Urinary bladder (tissue), 4 donors: ENCODE measurements around the gene MCC. TPM values are rescaled to one million over a fixed set of nuclear protein-coding genes. Genes with fewer than 3 reads are reported as not detected.

Source experiments
- DNase-seq: peaks from one replicate; pipeline ENCODE4 v3.0.0-alpha.2; 2015; ENCODE audit errors: extremely low spot score
- H3K27ac ChIP-seq: one replicate; pipeline ENCODE4 v1.5.1; 2013; ENCODE audit warnings: low read depth, mild to moderate bottlenecking, moderate library complexity
- H3K36me3 ChIP-seq: one replicate; pipeline ENCODE4 v1.6.1; 2013; ENCODE audit warnings: mild to moderate bottlenecking, moderate library complexity; ENCODE audit not compliant: insufficient read depth
- H3K4me1 ChIP-seq: one replicate; pipeline ENCODE4 v1.6.1; 2013; ENCODE audit warnings: mild to moderate bottlenecking, moderate library complexity; ENCODE audit not compliant: insufficient read depth
- H3K4me3 ChIP-seq: one replicate; pipeline ENCODE4 v1.5.1; 2013; ENCODE audit warnings: low read depth, low read length
- WGBS: extraction: QIAGEN DNeasy Blood & Tissue Kit; methylation state at CpG from one replicate; pipeline ENCODE4 v1.1.7; 2013; 5-methylcytosine and 5-hydroxymethylcytosine counted together
- polyA plus RNA-seq: library from polyadenylated mRNA; stranded (reverse); fragments of 200-250 nt; gene quantifications from one replicate; pipeline ENCODE4 v1.2.3, GENCODE V29; 2013
- total RNA-seq: library from RNA; depleted of rRNA; stranded (reverse); fragments of >200 nt; gene quantifications from one replicate; pipeline ENCODE4 v1.2.3, GENCODE V29; 2014
- donor health status: healthy with polysubstance abuse.
- donor health status: healthy.

Gene MCC
- total and polyA plus RNA-seq, 2 donors: 17.2 to 60.7 TPM

GRCh38 chr5:113140837-113141671 lies 347.2 kb downstream of the MCC start:
- 60% methylated on average over 9 of the region's 9 CpGs for WGBS
- no peaks in the 10 kb centered on the region for H3K36me3 ChIP-seq
- no peak overlapping the region for H3K4me3 ChIP-seq
- H3K4me1 ChIP-seq: no peaks in the 10 kb centered on the region
- H3K27ac ChIP-seq: no peak overlapping the region
- no peak for DNase-seq

DNA sequence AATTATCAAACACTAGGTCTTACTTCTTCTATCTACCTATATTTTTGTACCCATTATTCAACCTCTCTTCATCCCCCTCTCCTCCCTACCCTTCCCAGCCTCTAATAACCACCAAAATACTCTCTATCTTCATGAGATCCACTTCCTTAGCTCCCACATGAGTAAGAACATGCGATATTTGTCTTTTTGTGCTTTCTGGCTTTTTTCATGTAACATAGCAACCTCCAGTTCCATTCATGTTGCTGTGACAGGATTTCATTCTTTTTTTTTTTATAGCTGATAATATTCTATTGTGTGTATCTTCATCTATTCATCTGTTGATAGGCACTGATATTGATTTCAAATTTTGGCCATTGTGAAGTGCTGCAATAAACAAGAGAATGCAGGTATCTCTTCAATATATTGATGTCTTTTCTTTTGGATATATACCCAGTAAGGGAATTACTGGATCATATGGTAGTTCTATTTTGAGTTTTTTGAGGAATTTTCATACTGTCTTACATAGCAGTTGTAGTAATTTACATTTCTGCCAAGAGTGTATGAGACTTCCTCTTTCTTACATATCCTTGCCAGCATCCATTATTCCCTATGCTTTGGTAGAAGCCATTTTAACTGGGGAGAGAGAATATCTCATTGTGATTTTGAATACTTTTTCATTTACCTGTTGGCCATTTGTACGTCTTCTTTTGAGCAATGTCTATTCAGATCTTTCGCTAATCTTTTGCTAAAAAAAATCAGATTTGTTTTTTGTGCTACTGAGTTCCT lies 354.9 kb downstream of the MCC start:
- Histone ChIP-seq H3K36me3 (no peaks in the 10 kb centered on the region), H3K4me1 (no peaks in the 10 kb centered on the region), H3K4me3 (no peak overlapping the region), H3K27ac (no peak overlapping the region)
- DNase-seq: no peak
- WGBS: 97% methylated on average over 3 of the region's 3 CpGs

DNA sequence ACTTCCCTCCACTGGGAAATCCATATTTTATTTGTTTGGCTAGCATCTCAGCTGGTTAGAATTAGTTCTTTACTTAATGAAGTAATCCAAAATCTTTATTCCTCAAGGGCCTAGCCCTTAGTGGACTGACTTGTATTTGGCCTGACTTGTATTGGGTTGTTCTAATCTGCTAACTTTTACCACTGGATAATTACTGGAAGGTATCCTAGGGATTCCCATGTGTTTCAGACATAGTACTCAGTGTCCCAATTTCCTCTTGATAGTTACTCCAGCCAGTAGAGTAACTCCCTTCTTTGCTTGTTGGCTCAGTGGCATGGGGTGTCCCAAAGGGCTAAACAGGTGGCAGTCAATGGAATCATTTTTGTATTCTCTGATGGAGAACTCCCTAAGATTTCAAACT lies 355.7 kb downstream of the MCC start:
- no peaks in the 10 kb centered on the region for H3K36me3 ChIP-seq
- DNase-seq: no peak
- no peaks in the 10 kb centered on the region for H3K4me1 ChIP-seq
- H3K4me3 ChIP-seq: no peak overlapping the region
- no peak overlapping the region for H3K27ac ChIP-seq

GRCh38 chr5:113128641-113129330 lies 359.5 kb downstream of the MCC start:
- 45% methylated on average over 2 of the region's 2 CpGs for WGBS
- H3K27ac ChIP-seq: no peak overlapping the region
- peaks cover 2% of the 10 kb centered on the region for H3K4me1 ChIP-seq
- H3K4me3 ChIP-seq: no peak overlapping the region
- H3K36me3 ChIP-seq: no peaks in the 10 kb centered on the region
- DNase-seq: no peak

DNA sequence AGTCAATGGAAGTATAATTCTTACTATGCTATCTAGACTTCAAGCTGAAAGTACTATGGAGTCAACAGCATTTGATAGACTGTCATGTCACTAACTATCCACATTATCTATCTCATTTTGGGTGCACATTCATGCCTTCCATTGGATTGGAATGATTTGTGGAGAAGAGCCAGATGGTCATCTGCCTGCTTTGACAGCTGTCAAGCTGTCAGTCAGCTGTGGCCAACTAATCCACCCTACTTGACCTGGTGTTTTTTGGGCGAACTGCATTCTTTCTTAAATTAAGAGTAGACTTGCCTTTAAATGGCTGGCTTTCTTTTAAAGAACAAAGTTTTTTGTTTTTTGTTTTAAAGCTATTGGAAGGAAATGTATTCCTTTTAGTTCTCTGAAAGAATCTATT lies 360.2 kb downstream of the MCC start:
- H3K4me3 ChIP-seq: no peak overlapping the region
- no peaks in the 10 kb centered on the region for H3K36me3 ChIP-seq
- no peak overlapping the region for H3K27ac ChIP-seq
- no peak for DNase-seq
- H3K4me1 ChIP-seq: peaks cover 2% of the 10 kb centered on the region
- WGBS: 98% methylated on average over 1 of the region's 1 CpG

- Histone ChIP-seq H3K4me1 (peaks cover 2% of the 10 kb centered on the region), H3K27ac (no peak overlapping the region), H3K36me3 (no peaks in the 10 kb centered on the region), H3K4me3 (no peak overlapping the region)
- 73% methylated on average over 4 of the region's 4 CpGs for WGBS
- DNase-seq: no peak
Observed at GRCh38 chr5:113127021-113127420, 361.2 kb downstream of the MCC start.

DNA sequence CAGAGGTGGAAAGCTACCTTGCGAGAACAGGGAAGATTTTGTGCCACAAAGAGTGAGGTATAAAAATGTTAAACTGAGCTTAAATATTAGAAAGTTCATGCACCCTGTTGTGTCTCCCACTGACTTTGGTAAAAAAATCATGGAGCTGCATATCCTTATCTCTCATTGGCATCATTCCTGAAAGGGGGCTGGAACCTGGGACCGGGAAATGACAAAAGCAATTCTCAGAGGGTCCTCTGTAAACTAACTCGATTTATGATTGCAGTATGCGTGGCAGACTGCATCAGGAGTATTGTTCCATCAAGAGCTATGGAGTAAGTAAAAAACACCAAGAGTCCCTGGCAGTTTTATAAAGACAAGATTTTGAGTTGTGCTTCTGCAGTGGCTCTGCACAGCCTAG lies 362.9 kb downstream of the MCC start:
- DNase-seq: no peak
- Histone ChIP-seq H3K36me3 (no peaks in the 10 kb centered on the region), H3K4me3 (no peak overlapping the region), H3K4me1 (peaks cover 2% of the 10 kb centered on the region), H3K27ac (no peak overlapping the region)
- 54% methylated on average over 4 of the region's 4 CpGs for WGBS

GRCh38 chr5:113124914-113125313 lies 363.3 kb downstream of the MCC start:
- Histone ChIP-seq H3K27ac (no peak overlapping the region), H3K36me3 (no peaks in the 10 kb centered on the region), H3K4me3 (no peak overlapping the region), H3K4me1 (peaks cover 2% of the 10 kb centered on the region)
- no peak for DNase-seq
- WGBS: 86% methylated on average over 4 of the region's 4 CpGs

DNA sequence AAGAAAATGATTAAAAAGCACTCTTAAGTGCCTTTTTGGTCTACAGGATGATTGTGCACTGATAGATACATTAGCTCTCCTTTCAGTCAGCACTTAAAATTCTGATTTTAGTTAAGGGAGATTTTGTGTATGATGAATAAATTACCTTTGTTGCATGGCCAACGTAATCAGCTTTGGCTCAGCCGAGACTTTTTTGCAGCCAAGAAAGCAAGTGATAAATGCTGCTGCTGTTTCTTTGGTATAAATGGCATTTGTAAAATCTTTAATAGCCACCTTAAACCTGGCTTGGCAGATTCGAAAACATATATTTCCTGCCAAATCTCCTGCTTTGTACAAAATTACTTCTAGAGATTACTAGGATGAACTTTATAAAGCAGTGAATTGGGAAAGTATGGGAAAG lies 364.0 kb downstream of the MCC start:
- Histone ChIP-seq H3K27ac (no peak overlapping the region), H3K4me3 (no peak overlapping the region), H3K36me3 (no peaks in the 10 kb centered on the region), H3K4me1 (peaks cover 3% of the 10 kb centered on the region)
- 48% methylated on average over 3 of the region's 3 CpGs for WGBS
- DNase-seq: no peak

- no peak for DNase-seq
- peaks cover 4% of the 10 kb centered on the region for H3K4me1 ChIP-seq
- no peak overlapping the region for H3K4me3 ChIP-seq
- 76% methylated on average over 4 of the region's 4 CpGs for WGBS
- H3K36me3 ChIP-seq: no peaks in the 10 kb centered on the region
- H3K27ac ChIP-seq: no peak overlapping the region
Observed at GRCh38 chr5:113123618-113124017, 364.6 kb downstream of the MCC start.

GRCh38 chr5:113122053-113122452 lies 366.2 kb downstream of the MCC start:
- Histone ChIP-seq H3K4me1 (peaks cover 4% of the 10 kb centered on the region), H3K4me3 (no peak overlapping the region), H3K36me3 (no peaks in the 10 kb centered on the region), H3K27ac (no peak overlapping the region)
- DNase-seq: no peak

- H3K36me3 ChIP-seq: no peaks in the 10 kb centered on the region
- 61% methylated on average over 9 of the region's 9 CpGs for WGBS
- H3K4me1 ChIP-seq: peaks cover 2% of the 10 kb centered on the region
- DNase-seq: no peak
- no peak overlapping the region for H3K4me3 ChIP-seq
- no peak overlapping the region for H3K27ac ChIP-seq
Observed at GRCh38 chr5:113119246-113119924, 368.9 kb downstream of the MCC start.

DNA sequence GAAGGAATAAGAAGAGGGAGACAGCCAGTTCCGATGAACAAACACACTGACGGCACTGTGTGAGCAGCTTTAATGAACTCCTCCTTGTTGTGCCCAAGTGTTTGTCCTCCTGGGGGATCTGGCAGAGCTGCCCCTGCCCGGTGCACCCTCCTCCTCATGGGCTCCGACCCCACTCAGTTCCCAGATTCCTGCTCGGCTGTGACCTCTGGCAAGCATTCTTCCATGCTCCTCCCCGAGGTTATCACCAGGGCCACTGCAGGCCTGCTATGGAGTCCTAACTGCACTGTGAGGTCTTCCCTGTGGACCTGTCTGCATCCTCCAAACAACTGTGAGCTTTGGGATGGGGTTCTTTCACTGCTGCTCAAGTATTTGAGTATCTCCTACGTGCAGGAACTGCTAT lies 369.5 kb downstream of the MCC start:
- Histone ChIP-seq H3K4me1 (peaks cover 2% of the 10 kb centered on the region), H3K4me3 (no peak overlapping the region), H3K27ac (peak overlapping the region; percentile 14), H3K36me3 (no peaks in the 10 kb centered on the region)
- DNase-seq: no peak
- 47% methylated on average over 7 of the region's 7 CpGs for WGBS
